Activated T-cell treated with anti-CD3 and anti-CD28 coated beads, Interleukin-2, amount 50 U/mL, for 72 hours (primary cell): ENCODE measurements around the gene KLK15. TPM values are rescaled to one million over a fixed set of nuclear protein-coding genes. Genes with fewer than 3 reads are reported as not detected.
"Not testable (repeated sequence)": the region's sequence is repeated elsewhere in the genome, so short reads cannot be mapped to it uniquely, and the experiment has no call there.

Experiments
- ATAC-seq, 2 donors: fragments of 150-1000 bp; cut with Tn5 transposase; replicated peaks in 1 of 2; 2 replicates each; pipeline ENCODE4 v1.10.0; 2021; ENCODE audit warnings: moderate library complexity in 2 of 2, mild to moderate bottlenecking in 1 of 2
- DNase-seq, 2 donors: peaks; one replicate each; pipeline ENCODE4 v3.0.0; 2021 to 2022; ENCODE audit warnings: mixed read lengths in 1 of 2
- H3K27ac Mint-ChIP-seq: one replicate; pipeline ENCODE4 v1.8.0; 2022; ENCODE audit warnings: mild to moderate bottlenecking, moderate library complexity, mixed read lengths
- H3K27me3 Mint-ChIP-seq: one replicate; pipeline ENCODE4 v1.8.0; 2022; ENCODE audit warnings: low read depth, mixed read lengths
- H3K36me3 Mint-ChIP-seq, 2 donors: one replicate each; pipeline ENCODE4 v1.8.0; 2022; ENCODE audit warnings: mixed read lengths in 2 of 2, mild to moderate bottlenecking in 1 of 2; ENCODE audit not compliant: insufficient read depth in 2 of 2
- H3K4me1 Mint-ChIP-seq: one replicate; pipeline ENCODE4 v1.8.0; 2022; ENCODE audit warnings: low read depth, mixed read lengths
- H3K4me3 Mint-ChIP-seq, 2 donors: one replicate each; pipeline ENCODE4 v1.8.0; 2022; ENCODE audit warnings: mild to moderate bottlenecking in 2 of 2, mixed read lengths in 2 of 2, moderate library complexity in 2 of 2
- H3K9me3 Mint-ChIP-seq, 2 donors: one replicate each; pipeline ENCODE4 v1.8.0; 2022; ENCODE audit warnings: mixed read lengths in 2 of 2
- total RNA-seq, 2 donors: library from RNA; stranded (reverse); gene quantifications; one replicate each; pipeline ENCODE4 v1.2.3, GENCODE V29; 2022

KLK15 gene
- total RNA-seq, 2 donors from 2014 or later, result not detected

GRCh38 chr19:50822661-50823208 is 10.6 kb downstream of the KLK15 start:
- peaks cover 68% of the 10 kb centered on the region for H3K27me3 Mint-ChIP-seq
- no peak for ATAC-seq

DNA sequence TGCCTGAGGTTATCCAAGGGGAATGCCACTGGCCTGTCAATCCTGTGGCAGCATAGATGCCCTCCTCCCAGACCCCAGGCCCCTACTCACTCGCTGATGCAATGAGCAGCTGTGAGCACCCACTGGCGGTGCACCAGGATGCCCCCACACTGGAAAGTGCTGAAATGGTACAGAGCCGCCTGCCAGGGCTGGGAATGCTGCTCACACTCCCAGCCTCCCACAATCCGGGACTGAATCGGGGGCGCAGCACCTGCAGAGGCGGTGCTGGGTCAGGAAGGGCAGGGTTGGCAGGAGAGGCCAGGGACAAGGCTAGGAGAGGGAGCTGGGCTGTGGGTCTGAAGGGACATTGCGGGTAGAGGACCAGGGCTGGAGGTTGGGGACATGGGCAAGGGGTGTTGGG is 11.8 kb downstream of the KLK15 start:
- H3K27me3 Mint-ChIP-seq, result peaks cover 58% of the 10 kb centered on the region

More at GRCh38 chr19:50822661-50823208, 10.6 kb downstream of the KLK15 start:
- H3K9me3 Mint-ChIP-seq, result no peaks in the 10 kb centered on the region
- no peak overlapping the region for H3K4me3 Mint-ChIP-seq
- H3K36me3 Mint-ChIP-seq, result no peaks in the 10 kb centered on the region
- peaks cover 29% of the 10 kb centered on the region for H3K4me1 Mint-ChIP-seq
- H3K27ac Mint-ChIP-seq, result no peak overlapping the region
- DNase-seq, result no peak

DNA sequence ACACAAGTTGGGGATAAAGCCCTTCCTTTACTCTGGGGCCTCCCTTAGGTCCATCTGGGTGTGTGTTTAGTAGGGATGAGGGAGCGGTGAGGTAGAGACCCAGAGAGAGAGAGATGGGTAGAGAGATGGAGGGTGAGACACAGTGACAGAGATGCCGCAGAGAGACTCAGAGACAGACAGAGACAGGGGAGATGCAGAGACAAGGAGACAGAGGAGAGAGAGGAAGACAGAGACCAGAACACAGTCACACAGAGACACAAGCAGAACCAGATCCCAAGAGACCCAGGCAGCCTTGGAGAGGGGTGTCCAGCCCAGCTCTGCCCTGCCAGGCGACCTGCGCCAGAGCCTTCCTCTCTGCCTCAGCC is 12.1 kb downstream of the KLK15 start:
- Mint-ChIP-seq H3K9me3 (peaks cover 2 to 3% of the 10 kb centered on the region in 2 donors), H3K4me1 (peaks cover 44% of the 10 kb centered on the region), H3K27me3 (peaks cover 58% of the 10 kb centered on the region), H3K4me3 (no peak overlapping the region), H3K27ac (no peak overlapping the region), H3K36me3 (peaks cover 3 to 6% of the 10 kb centered on the region in 2 donors)
- ATAC-seq (no peak), DNase-seq (no peak)

More for the DNA sequence above, 11.8 kb downstream of the KLK15 start:
- DNase-seq (no peak), ATAC-seq (no peak)
- Mint-ChIP-seq H3K36me3 (peaks cover 0 to 6% of the 10 kb centered on the region in 2 donors), H3K9me3 (peaks cover 0 to 2% of the 10 kb centered on the region in 2 donors), H3K27ac (no peak overlapping the region), H3K4me3 (no peak overlapping the region), H3K4me1 (peaks cover 40% of the 10 kb centered on the region)

GRCh38 chr19:50820549-50821247 is 12.7 kb downstream of the KLK15 start:
- Mint-ChIP-seq H3K27me3 (peaks cover 56% of the 10 kb centered on the region), H3K4me3 (peak overlapping the region; percentile 81 to 93), H3K27ac (peak overlapping the region; percentile 47), H3K36me3 (peaks cover 4 to 6% of the 10 kb centered on the region in 2 donors), H3K4me1 (peaks cover 47% of the 10 kb centered on the region), H3K9me3 (peaks cover 2 to 4% of the 10 kb centered on the region in 2 donors)
- ATAC-seq (no peak), DNase-seq (no peak)

- ATAC-seq, result no peak
- Mint-ChIP-seq H3K4me1 (peaks cover 47% of the 10 kb centered on the region), H3K9me3 (peaks cover 2 to 4% of the 10 kb centered on the region in 2 donors), H3K27me3 (peaks cover 60% of the 10 kb centered on the region), H3K27ac (no peak overlapping the region), H3K4me3 (peak overlapping the region; percentile 81 to 93), H3K36me3 (peaks cover 4 to 6% of the 10 kb centered on the region in 2 donors)
- no peak for DNase-seq
Measured at GRCh38 chr19:50820086-50820485, 13.3 kb downstream of the KLK15 start.

DNA sequence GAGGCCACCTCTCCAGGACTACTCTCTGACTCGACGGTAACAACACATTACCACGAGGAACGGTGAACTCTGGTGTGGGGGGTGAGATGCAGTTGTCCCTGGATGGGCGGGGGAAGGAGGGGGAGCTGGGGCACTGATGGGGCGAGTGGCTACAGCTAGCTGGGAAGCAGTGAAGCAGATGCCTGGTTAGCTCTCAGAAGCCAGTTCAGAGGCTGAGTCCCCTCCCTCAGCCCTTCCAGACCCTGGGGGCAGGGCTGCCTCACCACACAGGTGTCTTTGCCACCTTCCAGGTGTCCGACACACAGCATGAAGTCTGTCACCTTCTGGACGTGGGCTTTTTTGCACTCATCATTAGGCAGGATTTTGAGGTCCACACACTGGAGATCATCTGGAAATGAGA is 13.7 kb downstream of the KLK15 start:
- peaks cover 47% of the 10 kb centered on the region for H3K4me1 Mint-ChIP-seq
- no peak for ATAC-seq
- H3K27ac Mint-ChIP-seq, result no peak overlapping the region
- peaks cover 2 to 4% of the 10 kb centered on the region in 2 donors for H3K9me3 Mint-ChIP-seq
- peaks cover 4 to 6% of the 10 kb centered on the region in 2 donors for H3K36me3 Mint-ChIP-seq
- DNase-seq, result no peak
- peak overlapping the region; percentile 81 to 93 for H3K4me3 Mint-ChIP-seq
- H3K27me3 Mint-ChIP-seq, result peaks cover 64% of the 10 kb centered on the region

GRCh38 chr19:50818859-50819472 is 14.4 kb downstream of the KLK15 start:
- Mint-ChIP-seq H3K27ac (no peak overlapping the region), H3K9me3 (peaks cover 2 to 4% of the 10 kb centered on the region in 2 donors), H3K27me3 (peaks cover 69% of the 10 kb centered on the region), H3K4me1 (peaks cover 47% of the 10 kb centered on the region), H3K4me3 (peak overlapping the region; percentile 82 to 93), H3K36me3 (peaks cover 4 to 6% of the 10 kb centered on the region in 2 donors)
- DNase-seq (no peak), ATAC-seq (no peak)

- DNase-seq (peak; percentile 79 to 84), ATAC-seq (peak; percentile 50 to 67)
- peak overlapping the region; percentile 63 for H3K27ac Mint-ChIP-seq
- peaks cover 47% of the 10 kb centered on the region for H3K4me1 Mint-ChIP-seq
- H3K4me3 Mint-ChIP-seq, result peak overlapping the region; percentile 82 to 93
- peaks cover 4 to 6% of the 10 kb centered on the region in 2 donors for H3K36me3 Mint-ChIP-seq
- H3K9me3 Mint-ChIP-seq, result peaks cover 2 to 4% of the 10 kb centered on the region in 2 donors
- peaks cover 68% of the 10 kb centered on the region for H3K27me3 Mint-ChIP-seq
Measured at GRCh38 chr19:50817941-50818858, 15.2 kb downstream of the KLK15 start.

GRCh38 chr19:50815439-50815838 is 17.9 kb downstream of the KLK15 start:
- Mint-ChIP-seq H3K4me1 (peaks cover 41% of the 10 kb centered on the region), H3K36me3 (peaks cover 4 to 6% of the 10 kb centered on the region in 2 donors), H3K27ac (no peak overlapping the region), H3K27me3 (peaks cover 41% of the 10 kb centered on the region), H3K9me3 (peaks cover 4% of the 10 kb centered on the region in 2 donors), H3K4me3 (no peak overlapping the region)
- no peak for DNase-seq
- ATAC-seq, result no peak

- peaks cover 4 to 6% of the 10 kb centered on the region in 2 donors for H3K36me3 Mint-ChIP-seq
- H3K4me1 Mint-ChIP-seq, result peaks cover 35% of the 10 kb centered on the region
- no peak overlapping the region for H3K27ac Mint-ChIP-seq
- H3K4me3 Mint-ChIP-seq, result no peak overlapping the region
- H3K9me3 Mint-ChIP-seq, result peaks cover 5% of the 10 kb centered on the region in 2 donors
- DNase-seq (no peak), ATAC-seq (no peak)
- H3K27me3 Mint-ChIP-seq, result peaks cover 35% of the 10 kb centered on the region
Measured at GRCh38 chr19:50814883-50815282, 18.5 kb downstream of the KLK15 start.

- Mint-ChIP-seq H3K36me3 (peaks cover 4% of the 10 kb centered on the region in 2 donors), H3K4me1 (peaks cover 16% of the 10 kb centered on the region)
Measured at GRCh38 chr19:50812474-50812873, 20.9 kb downstream of the KLK15 start.

GRCh38 chr19:50811622-50812238 is 21.6 kb downstream of the KLK15 start:
- H3K36me3 Mint-ChIP-seq, H3K4me1 Mint-ChIP-seq, H3K27ac Mint-ChIP-seq, ATAC-seq, H3K4me3 Mint-ChIP-seq, H3K9me3 Mint-ChIP-seq, DNase-seq: not testable (repeated sequence)
- H3K27me3 Mint-ChIP-seq, result peaks cover 20% of the 10 kb centered on the region

More at GRCh38 chr19:50812474-50812873, 20.9 kb downstream of the KLK15 start:
- DNase-seq (no peak), ATAC-seq (no peak)
- Mint-ChIP-seq H3K9me3 (peaks cover 5% of the 10 kb centered on the region in 2 donors), H3K4me3 (no peak overlapping the region), H3K27ac (no peak overlapping the region), H3K27me3 (peaks cover 20% of the 10 kb centered on the region)
